ENCODE results near the gene OOSP4B.
"Not testable (repeated sequence)": the region's sequence is repeated elsewhere in the genome, so short reads cannot be mapped to it uniquely, and the experiment has no call there.

GRCh38 chr11:60050839-60051238, 33.9 kb downstream of the OOSP4B start:
- not testable (repeated sequence) for TF ChIP-seq CTCF (IDR thresholded peaks at IDR 0.05); ZNF423 (CRISPR knock-in tag; IDR thresholded peaks at IDR 0.05); FOXP1 (CRISPR knock-in tag; IDR thresholded peaks at IDR 0.05; ENCODE audit: borderline replicate concordance); MYBL2 (CRISPR knock-in tag; IDR thresholded peaks at IDR 0.05); EMX1 (CRISPR knock-in tag; IDR thresholded peaks at IDR 0.05); CREB1 (CRISPR knock-in tag; IDR thresholded peaks at IDR 0.05); ZBTB43 (CRISPR knock-in tag; IDR thresholded peaks at IDR 0.05); SMAD3 (CRISPR knock-in tag; IDR thresholded peaks at IDR 0.05; ENCODE audit: borderline replicate concordance); FOXJ3 (CRISPR knock-in tag; IDR thresholded peaks at IDR 0.05; ENCODE audit: borderline replicate concordance); ATF3 (CRISPR knock-in tag; conservative IDR thresholded peaks at IDR 0.05); MAX (CRISPR knock-in tag; IDR thresholded peaks at IDR 0.05); NR1H2 (CRISPR knock-in tag; IDR thresholded peaks at IDR 0.05); CREM (CRISPR knock-in tag; IDR thresholded peaks at IDR 0.05)

Data from WTC11 (cell line).